ENCODE results near the gene FXYD1. TPM values are rescaled to one million over a fixed set of nuclear protein-coding genes. Genes with fewer than 3 reads are reported as not detected.

FXYD1 gene
- total and polyA plus RNA-seq, 2 of the 8 experiments (the other 6 are each of a cell fraction or from before 2014, with no cell fraction given): 1.6 to 8.1 TPM

DNA sequence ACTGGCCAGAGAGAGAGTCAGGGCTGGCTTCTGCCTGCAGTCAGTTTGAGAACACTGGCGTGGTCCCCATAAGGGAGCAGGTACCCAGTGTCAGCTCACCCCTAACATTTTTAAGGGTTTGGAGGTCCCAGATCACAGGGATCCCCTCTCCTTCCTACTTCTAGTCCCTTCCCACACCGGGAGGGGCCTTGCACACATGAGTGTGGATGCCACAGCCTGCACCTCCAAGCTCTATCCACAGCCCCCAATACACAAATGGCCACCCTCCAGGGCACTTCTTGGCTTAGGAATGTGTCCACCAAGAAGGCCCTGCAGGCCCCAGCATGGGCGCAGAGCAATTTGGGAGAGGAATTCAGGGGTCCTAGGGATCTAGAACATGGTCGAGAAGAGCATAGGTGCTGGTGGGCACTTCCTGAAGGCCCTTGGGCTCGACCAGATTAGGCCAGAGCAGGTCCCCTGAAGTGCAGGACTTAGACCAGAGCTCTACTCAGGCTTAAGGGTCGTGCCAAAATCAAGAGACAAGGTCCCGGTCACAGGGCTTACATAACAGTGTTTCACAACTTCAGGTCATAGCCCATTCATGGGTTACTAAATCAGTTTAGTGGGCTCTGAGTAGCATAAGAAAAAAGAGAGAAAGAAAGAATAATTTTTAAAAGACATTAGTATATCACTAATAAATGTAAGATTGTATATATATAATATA lies 31.9 kb downstream of the FXYD1 start:
- Histone ChIP-seq H3K4me1 (replicated peaks in 1 of 4; ENCODE audit: control insufficient read depth in 3 of 4, insufficient read depth in 4 of 4, low read length in 3 of 4) (no peaks in the 10 kb centered on the region), H2BK5ac (ENCODE audit: low read depth, low read length) (no peak overlapping the region), H4K20me1 (replicated peaks in 1 of 2; ENCODE audit: control insufficient read depth in 1 of 2, insufficient read depth in 2 of 2, low read length in 2 of 2) (no peaks in the 10 kb centered on the region), H2BK12ac (ENCODE audit: low read depth, low read length) (no peak overlapping the region), H3K4me3 (ENCODE audit: extremely low read depth in 1 of 4, insufficient read depth in 2 of 4, low read depth in 3 of 4, low read length in 4 of 4) (no peak overlapping the region), H4K5ac (ENCODE audit: insufficient read length, low read depth, low read length) (no peak overlapping the region), H3K18ac (ENCODE audit: extremely low read depth, low read length) (no peak overlapping the region), H2AK5ac (ENCODE audit: low read depth, low read length) (no peak overlapping the region), H3K79me2 (ENCODE audit: control insufficient read depth in 1 of 2, insufficient read depth in 2 of 2, low read length in 2 of 2) (no peaks in the 10 kb centered on the region), H3K56ac (replicated peaks; ENCODE audit: insufficient read length, low read depth, low read length) (no peak overlapping the region), H3K4me2 (ENCODE audit: insufficient read depth in 1 of 2, low read depth in 2 of 2, low read length in 2 of 2) (no peak overlapping the region), H3K9ac (replicated peaks in 1 of 4; ENCODE audit: extremely low read depth in 1 of 4, low read depth in 3 of 4, low read length in 3 of 4) (no peak overlapping the region), H3K23me2 (ENCODE audit: low read depth, low read length) (no peaks in the 10 kb centered on the region), H3K14ac (ENCODE audit: insufficient read length) (no peak overlapping the region), H3K9me3 (ENCODE audit: insufficient read depth in 2 of 2, low read depth in 1 of 2, low read length in 1 of 2) (0 out of 4 replicates have a peak, but pooled peaks cover 0 to 2% of the 10 kb centered on the region in 2 experiments), H2BK15ac (ENCODE audit: low read length) (no peak overlapping the region), H3K4ac (replicated peaks; ENCODE audit: insufficient read length, low read depth, low read length) (no peak overlapping the region), H2BK120ac (replicated peaks; ENCODE audit: low read depth, low read length) (no peak overlapping the region), H2AFZ (ENCODE audit: low read length) (no peak overlapping the region), H3K79me1 (ENCODE audit: low read depth, low read length) (no peaks in the 10 kb centered on the region; the same call in 1 of the 2 replicates), H2BK20ac (ENCODE audit: low read length) (no peak overlapping the region), H3K23ac (ENCODE audit: insufficient read length) (no peak overlapping the region), H3K36me3 (ENCODE audit: control insufficient read depth in 2 of 4, insufficient read depth in 4 of 4, low read length in 3 of 4) (peaks cover 5 to 23% (median 17%) of the 10 kb centered on the region in 4 experiments; a peak in 6 of 8 replicates), H3K27ac (ENCODE audit: low read depth, low read length) (no peak overlapping the region), H4K91ac (replicated peaks; ENCODE audit: insufficient read length, low read length) (no peak overlapping the region), H3K27me3 (replicated peaks in 1 of 4; ENCODE audit: control insufficient read depth in 3 of 4, extremely low read depth in 1 of 4, insufficient read depth in 3 of 4, low read length in 3 of 4) (no peaks in the 10 kb centered on the region), H4K8ac (ENCODE audit: extremely low read depth, insufficient read depth, low read length) (no peak overlapping the region)
- ChIA-PET POLR2A (ENCODE audit: partially characterized antibody) (interaction anchor here (0.9 to 3.9 kb wide), 8 partner anchors 11 to 77 kb away, joined by 3 to 28 read pairs (median 3); no protein-coding TSS in a partner anchor), CTCF (ENCODE audit: partially characterized antibody) (interaction anchor here (1.2 to 1.7 kb wide), 3 partner anchors 9 to 56 kb away, joined by 3 to 4 read pairs (median 3); no protein-coding TSS in a partner anchor)
- WGBS, 2 experiments (ENCODE audit: extremely low coverage in 1 of 2, insufficient coverage in 1 of 2, insufficient read length in 1 of 2, insufficient replicate concordance in 2 of 2, low coverage in 1 of 2, low lambda C conversion rate in 2 of 2, missing lambda C conversion rate in 1 of 2): 91% methylated on average over 7 of the region's 7 CpGs; no CpG with 5 or more reads in 1 of the 2 experiments
- FAIRE-seq (no peak), DNase-seq (ENCODE audit: low read depth in 1 of 2, low spot score in 2 of 2) (no peak)
- TF ChIP-seq, protein P1, sequence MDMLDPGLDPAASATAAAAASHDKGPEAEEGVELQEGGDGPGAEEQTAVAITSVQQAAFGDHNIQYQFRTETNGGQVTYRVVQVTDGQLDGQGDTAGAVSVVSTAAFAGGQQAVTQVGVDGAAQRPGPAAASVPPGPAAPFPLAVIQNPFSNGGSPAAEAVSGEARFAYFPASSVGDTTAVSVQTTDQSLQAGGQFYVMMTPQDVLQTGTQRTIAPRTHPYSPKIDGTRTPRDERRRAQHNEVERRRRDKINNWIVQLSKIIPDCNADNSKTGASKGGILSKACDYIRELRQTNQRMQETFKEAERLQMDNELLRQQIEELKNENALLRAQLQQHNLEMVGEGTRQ (IDR thresholded peaks at IDR 0.05; ENCODE audit: low read length): no peak
- TF ChIP-seq CTBP2 (IDR thresholded peaks at IDR 0.05; ENCODE audit: borderline replicate concordance, insufficient read depth, insufficient read length, low read length): no peak
- TF ChIP-seq SRF (IDR thresholded peaks at IDR 0.05; ENCODE audit: low read depth, low read length): no peak
- no peak for TF ChIP-seq SIRT6 (IDR thresholded peaks at IDR 0.05; ENCODE audit: low read length)
- TF ChIP-seq EGR1 (IDR thresholded peaks at IDR 0.05; ENCODE audit: borderline replicate concordance, low read depth, low read length): no peak
- no peak for TF ChIP-seq KDM5A (IDR thresholded peaks at IDR 0.05; ENCODE audit: low read length)
- TF ChIP-seq JUND (IDR thresholded peaks at IDR 0.05; ENCODE audit: low read length): no peak
- TF ChIP-seq PHF8 (conservative IDR thresholded peaks at IDR 0.05; ENCODE audit: low read depth, low read length): no peak
- no peak for TF ChIP-seq CBX8 (IDR thresholded peaks at IDR 0.05; ENCODE audit: borderline replicate concordance, low read depth, low read length)
- no peak for TF ChIP-seq SUZ12 (IDR thresholded peaks at IDR 0.05; ENCODE audit: low read length)

All from H1 (cell line).